Measurements from ENCODE around the gene MOBP.

The MOBP gene

DNA sequence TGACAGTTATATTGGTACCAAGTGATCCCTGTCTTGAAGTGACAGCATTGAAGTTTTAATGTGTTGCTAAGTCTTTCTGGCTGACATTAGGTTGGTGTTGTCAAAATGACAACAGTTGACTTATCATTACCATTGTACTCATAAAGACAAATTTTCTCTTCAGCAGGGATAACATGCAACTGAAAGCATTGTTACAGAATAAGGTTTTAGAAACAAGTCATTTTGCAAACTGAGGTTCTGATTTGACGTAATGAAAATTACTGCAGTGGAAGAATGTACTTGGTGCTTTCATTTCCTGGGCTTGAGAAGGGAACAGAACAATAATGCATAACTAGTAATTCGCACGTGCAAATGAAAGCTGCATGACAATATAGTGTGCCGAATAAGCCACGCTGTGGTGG lies 75.1 kb downstream of the MOBP start:
- H3K27me3 ChIP-seq, result no peaks in the 10 kb centered on the region
- H3K9me3 ChIP-seq, result no peaks in the 10 kb centered on the region
- H3K4me3 ChIP-seq (ENCODE audit: low read depth in 1 of 2, low read length in 1 of 2), result no peak overlapping the region
- no peaks in the 10 kb centered on the region for H3K36me3 ChIP-seq
- no peak overlapping the region for H3K27ac ChIP-seq
- TF ChIP-seq CTCF (IDR thresholded peaks at IDR 0.05), result no peak
- no peaks in the 10 kb centered on the region for H3K4me1 ChIP-seq (ENCODE audit: control insufficient read depth in 1 of 2, insufficient read depth in 1 of 2, low read depth in 1 of 2, low read length in 1 of 2)

GRCh38 chr3:39548282-39548681 lies 80.8 kb downstream of the MOBP start:
- Histone ChIP-seq H3K27ac (no peak overlapping the region), H3K4me1 (ENCODE audit: control insufficient read depth in 1 of 2, insufficient read depth in 1 of 2, low read depth in 1 of 2, low read length in 1 of 2) (no peaks in the 10 kb centered on the region), H3K36me3 (no peaks in the 10 kb centered on the region), H3K27me3 (no peaks in the 10 kb centered on the region), H3K4me3 (ENCODE audit: low read depth in 1 of 2, low read length in 1 of 2) (no peak overlapping the region), H3K9me3 (no peaks in the 10 kb centered on the region)
- TF ChIP-seq CTCF (IDR thresholded peaks at IDR 0.05), result no peak

- TF ChIP-seq CTCF (IDR thresholded peaks at IDR 0.05), result no peak
- Histone ChIP-seq H3K4me3 (ENCODE audit: low read depth in 1 of 2, low read length in 1 of 2) (no peak overlapping the region), H3K9me3 (no peaks in the 10 kb centered on the region), H3K27ac (no peak overlapping the region), H3K4me1 (ENCODE audit: control insufficient read depth in 1 of 2, insufficient read depth in 1 of 2, low read depth in 1 of 2, low read length in 1 of 2) (no peaks in the 10 kb centered on the region), H3K36me3 (no peaks in the 10 kb centered on the region), H3K27me3 (no peaks in the 10 kb centered on the region)
Measured at GRCh38 chr3:39550354-39551051, 83.0 kb downstream of the MOBP start.

Data from neutrophil (primary cell).